Measurements from ENCODE around the gene STT3B.

DNA sequence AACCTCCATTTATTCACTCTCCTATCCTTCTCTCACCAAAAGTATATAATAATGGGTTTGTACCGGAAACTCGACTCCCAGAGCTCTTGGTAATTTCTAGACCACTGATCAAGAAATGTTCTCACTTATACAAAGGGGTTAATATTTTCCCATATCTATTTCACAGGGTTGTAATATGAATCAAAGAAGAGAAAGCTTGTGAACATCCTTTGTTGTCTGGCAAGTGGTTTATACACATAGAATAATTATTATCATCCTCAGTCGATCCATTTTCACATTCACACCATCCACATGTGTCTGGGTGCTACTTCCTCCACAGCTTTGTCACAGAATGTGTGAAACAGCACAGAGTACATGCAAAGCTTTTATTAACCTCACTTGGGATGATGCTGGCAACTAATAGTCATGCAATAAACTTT is 29.9 kb upstream of the STT3B start:
- TF ChIP-seq ZNF883 (CRISPR knock-in tag; IDR thresholded peaks at IDR 0.05; ENCODE audit: not compliant biosample characterization) (no peak), POLR2A (IDR thresholded peaks at IDR 0.05; ENCODE audit: insufficient read depth in 1 of 2, low read depth in 2 of 2, low read length in 2 of 2) (no peak), EP300 (IDR thresholded peaks at IDR 0.05; ENCODE audit: low read depth in 2 of 2, low read length in 2 of 2) (no peak), EP300 (CRISPR knock-in tag; IDR thresholded peaks at IDR 0.05; ENCODE audit: borderline replicate concordance) (no peak), ZNF451 (CRISPR knock-in tag; IDR thresholded peaks at IDR 0.05) (no peak), ZNF747 (CRISPR knock-in tag; IDR thresholded peaks at IDR 0.05; ENCODE audit: borderline replicate concordance) (no peak), MAF1 (CRISPR knock-in tag; IDR thresholded peaks at IDR 0.05; ENCODE audit: borderline replicate concordance) (no peak), ZFP36 (IDR thresholded peaks at IDR 0.05; ENCODE audit: borderline replicate concordance, low read depth, low read length, partially characterized antibody) (no peak), YY1 (IDR thresholded peaks at IDR 0.05; ENCODE audit: insufficient read depth, insufficient replicate concordance, low read depth, low read length) (no peak), NFIC (IDR thresholded peaks at IDR 0.05; ENCODE audit: low read length) (no peak), RFX5 (IDR thresholded peaks at IDR 0.05; ENCODE audit: low read depth, low read length) (no peak)
- TF ChIP-seq, protein P1, sequence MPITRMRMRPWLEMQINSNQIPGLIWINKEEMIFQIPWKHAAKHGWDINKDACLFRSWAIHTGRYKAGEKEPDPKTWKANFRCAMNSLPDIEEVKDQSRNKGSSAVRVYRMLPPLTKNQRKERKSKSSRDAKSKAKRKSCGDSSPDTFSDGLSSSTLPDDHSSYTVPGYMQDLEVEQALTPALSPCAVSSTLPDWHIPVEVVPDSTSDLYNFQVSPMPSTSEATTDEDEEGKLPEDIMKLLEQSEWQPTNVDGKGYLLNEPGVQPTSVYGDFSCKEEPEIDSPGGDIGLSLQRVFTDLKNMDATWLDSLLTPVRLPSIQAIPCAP (CRISPR knock-in tag; IDR thresholded peaks at IDR 0.05; ENCODE audit: low read depth): no peak
